HG02678 (cell line): ENCODE data around the gene SNRPA.

ENCODE experiments used
- ATAC-seq: cut with Tn5 transposase; IDR thresholded peaks from one replicate; pipeline ENCODE4 v1.9.1; 2021; ENCODE audit warnings: mild to moderate bottlenecking, moderate library complexity; ENCODE audit not compliant: unreplicated experiment

The SNRPA gene

GRCh38 chr19:40750874-40751537 lies at the start of gene SNRPA:
Gene SNRPA, plus strand, starts transcription at chr19:40751203. Its CDS starts 206 bp downstream, at chr19:40751409.
- peak; percentile 57 for ATAC-seq

- ATAC-seq, result no peak
Observed at GRCh38 chr19:40701758-40702157, 49.2 kb upstream of the SNRPA start.

DNA sequence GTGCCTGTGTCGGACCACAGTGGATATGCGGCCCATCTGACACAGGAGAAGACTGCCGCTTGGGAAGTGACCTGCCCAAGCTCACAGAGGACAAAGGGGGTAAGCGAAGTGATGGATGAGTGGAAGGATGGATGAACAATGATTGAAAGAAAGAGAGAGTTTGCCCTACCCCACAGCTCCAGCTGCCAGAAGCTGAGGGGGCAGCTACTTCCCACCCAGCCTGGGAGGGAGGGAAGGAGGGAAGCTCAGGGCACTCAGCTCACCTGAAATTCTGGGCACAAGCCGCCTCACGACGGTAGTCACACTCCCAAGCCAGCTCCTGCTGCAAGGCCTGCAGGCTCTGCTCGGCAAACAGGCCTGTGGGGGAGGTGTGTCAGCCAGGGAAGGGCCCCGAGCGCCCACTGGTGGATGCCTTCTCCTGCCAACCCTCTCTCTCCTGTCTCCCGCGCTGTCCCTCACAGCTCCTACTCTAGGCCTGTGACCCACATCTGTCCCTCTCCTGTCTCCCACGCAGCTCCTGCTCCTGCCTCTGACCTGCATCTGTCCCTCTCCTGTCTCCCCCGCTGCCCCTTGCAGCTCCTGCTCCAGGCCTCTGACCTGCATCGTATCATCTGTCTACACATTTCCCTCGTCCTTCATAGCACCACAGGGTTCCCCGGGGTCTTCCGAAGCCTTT lies 48.5 kb upstream of the SNRPA start:
- no peak for ATAC-seq

DNA sequence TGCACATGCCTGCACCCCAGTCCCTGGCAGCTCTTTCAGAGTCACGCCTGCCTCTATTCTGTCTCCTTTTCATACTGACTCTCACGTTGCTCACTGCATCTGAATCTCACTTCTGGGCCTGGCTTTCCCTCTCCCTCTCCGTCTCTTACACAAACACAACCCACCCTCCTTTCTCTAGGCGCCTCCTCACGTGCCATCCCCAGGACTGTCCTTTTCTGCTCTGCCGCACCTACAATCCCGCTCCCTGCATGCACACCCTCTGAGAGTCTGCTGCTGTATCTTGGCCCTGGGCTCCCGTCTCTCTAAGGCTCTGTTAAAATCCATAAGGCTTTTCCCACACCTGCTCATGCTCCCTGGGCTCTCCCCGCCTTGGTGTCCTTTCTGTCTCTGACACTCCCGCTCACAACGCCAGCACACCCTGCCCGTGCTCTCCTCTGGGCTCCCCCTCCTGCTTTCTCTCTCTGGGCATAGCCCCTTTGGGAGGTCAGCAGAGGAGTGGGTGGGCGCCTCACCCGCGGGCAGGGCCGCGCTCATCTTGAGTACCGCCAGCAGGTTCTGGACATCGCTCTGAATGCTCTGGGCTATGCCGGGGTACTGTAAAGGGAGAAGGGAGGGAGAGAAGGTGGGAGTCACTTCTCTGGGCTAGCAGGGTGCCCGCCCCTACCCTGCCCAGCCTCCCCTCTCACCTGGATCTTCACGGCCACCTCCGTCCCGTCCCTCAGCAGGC lies 47.8 kb upstream of the SNRPA start:
- ATAC-seq, result no peak

DNA sequence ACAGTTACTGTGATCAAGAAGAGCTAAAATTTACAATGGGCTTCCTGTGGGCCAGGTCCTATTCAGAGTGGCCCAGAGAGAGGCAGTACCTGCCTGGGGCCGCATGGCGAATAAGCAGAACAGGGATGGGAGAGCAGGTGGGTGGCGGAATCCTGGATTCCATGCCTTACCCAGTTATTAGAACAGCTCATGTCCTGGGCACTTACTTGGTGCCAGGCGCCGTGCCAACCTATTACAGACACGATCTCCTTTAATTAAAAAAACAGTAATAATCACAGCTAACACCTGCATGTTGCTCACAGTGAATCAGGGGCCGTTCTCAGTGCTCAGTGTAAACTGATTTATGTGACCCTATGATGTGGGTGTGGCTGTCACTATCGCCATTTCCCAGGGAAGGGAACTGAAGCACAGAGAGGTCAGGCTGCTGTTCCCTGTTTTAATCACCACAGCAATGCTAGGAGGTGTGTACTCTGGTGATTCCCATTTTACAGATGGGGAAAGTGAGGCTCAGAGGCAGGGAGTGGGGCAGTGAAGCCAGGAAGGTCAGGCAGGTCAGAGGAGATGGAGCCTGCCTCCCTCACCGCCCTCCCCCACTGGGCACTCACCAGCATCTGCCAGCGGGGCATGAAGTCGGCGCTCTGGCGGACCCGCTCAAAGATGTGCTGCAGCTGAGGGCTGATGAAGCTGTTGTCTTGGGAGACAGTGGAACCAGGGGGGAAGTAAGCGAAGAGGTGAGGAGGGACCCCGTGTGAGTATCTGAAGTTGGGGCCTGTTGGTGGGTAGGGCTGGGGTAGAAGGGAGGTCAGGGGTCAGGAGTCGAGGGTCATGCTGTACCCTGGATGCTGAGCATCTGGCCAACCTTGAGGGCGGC lies 46.3 kb upstream of the SNRPA start:
- no peak for ATAC-seq

DNA sequence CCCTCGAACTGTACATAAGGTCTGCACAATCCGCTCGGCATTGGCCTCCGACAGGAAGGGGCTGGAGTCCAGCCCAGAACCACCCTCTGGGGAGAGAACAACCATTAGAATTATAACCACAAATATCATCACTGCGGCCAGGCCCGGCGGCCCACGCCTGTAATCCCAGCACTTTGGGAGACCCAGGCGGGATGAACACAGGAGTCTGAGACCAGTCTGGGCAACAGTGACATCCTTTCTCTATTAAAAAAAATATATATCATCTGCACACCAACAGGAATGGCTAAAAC lies 45.7 kb upstream of the SNRPA start:
- ATAC-seq, result no peak

DNA sequence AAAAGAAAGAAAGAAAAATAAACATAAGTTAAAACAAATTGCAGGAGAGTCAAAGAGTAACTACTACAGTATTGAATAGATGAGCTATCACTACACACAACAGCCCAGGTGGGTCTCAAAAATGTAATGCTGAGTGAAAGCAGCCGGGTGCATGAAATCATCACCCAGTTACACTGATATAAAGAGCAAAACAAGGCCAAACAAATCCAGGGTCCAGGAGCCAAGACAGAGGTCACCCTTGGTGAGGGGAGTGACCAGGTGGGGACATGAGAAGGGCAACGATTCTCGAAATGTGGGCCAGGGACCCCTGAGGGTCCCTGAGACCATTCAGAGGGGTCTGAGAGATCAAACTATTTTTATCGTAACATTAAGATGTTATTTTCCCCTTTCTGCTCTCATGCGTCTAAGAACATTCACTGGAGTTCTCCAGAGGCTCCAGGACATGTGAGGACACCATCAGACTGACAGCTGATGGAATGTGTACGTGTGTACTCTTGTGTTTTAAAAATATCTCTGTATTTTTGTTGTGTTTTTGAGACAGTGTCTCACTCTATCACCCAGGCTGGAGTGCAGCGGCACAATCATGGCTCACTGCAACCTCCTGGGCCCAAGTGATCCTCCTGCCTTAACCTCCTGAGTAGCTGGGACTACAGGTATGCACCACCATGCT lies 44.9 kb upstream of the SNRPA start:
- ATAC-seq, result no peak

- no peak for ATAC-seq
Observed at GRCh38 chr19:40707615-40708014, 43.4 kb upstream of the SNRPA start.

GRCh38 chr19:40709817-40710216 lies 41.2 kb upstream of the SNRPA start:
- ATAC-seq, result no peak

- ATAC-seq, result no peak
Observed at GRCh38 chr19:40713939-40714338, 37.1 kb upstream of the SNRPA start.

- ATAC-seq, result peak; percentile 63
Observed at GRCh38 chr19:40714441-40715299, 36.3 kb upstream of the SNRPA start.

- ATAC-seq, result no peak
Observed at GRCh38 chr19:40716031-40716481, 34.9 kb upstream of the SNRPA start.

- peak; percentile 76 for ATAC-seq
Observed at GRCh38 chr19:40716482-40717324, 34.3 kb upstream of the SNRPA start, which contains the start of the genes COQ8B and ITPKC. Gene COQ8B, minus strand, starts transcription at chr19:40716886. Its CDS starts 2,254 bp downstream, at chr19:40714632. Gene ITPKC, plus strand, starts transcription at chr19:40717112. Its CDS starts 24 bp downstream, at chr19:40717136.

- ATAC-seq, result no peak
Observed at GRCh38 chr19:40717325-40717879, 33.6 kb upstream of the SNRPA start.

DNA sequence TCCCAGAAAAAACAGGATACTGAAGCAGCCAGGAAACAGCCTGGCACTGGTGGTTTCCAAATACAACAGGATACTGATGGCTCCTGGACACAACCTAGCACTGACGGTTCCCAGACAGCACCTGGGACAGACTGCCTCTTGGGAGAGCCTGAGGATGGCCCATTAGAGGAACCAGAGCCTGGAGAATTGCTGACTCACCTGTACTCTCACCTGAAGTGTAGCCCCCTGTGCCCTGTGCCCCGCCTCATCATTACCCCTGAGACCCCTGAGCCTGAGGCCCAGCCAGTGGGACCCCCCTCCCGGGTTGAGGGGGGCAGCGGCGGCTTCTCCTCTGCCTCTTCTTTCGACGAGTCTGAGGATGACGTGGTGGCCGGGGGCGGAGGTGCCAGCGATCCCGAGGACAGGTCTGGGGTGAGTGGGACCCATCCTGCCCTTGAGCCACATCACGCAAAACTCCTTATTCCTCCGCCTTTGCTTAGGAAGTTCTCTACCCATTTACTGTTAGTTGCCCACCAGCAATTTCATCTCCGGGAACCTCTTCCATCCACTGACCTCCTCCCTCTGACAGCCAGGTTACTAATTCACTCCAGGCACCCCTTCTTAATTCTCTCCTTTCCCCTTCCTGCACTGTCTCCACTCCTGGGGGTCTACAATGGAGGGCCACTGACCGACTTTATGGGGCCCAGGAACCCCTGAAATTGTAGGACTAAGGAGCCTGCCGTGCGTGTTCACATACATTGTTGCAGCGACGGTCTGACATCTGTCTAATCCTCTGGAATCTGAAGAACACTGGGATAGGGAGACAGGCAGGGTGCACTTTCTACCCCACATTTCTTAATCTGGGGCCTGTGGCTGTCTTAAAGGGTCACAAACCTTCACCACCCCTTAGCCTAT lies 32.9 kb upstream of the SNRPA start:
- ATAC-seq, result no peak

GRCh38 chr19:40718774-40719391 lies 32.1 kb upstream of the SNRPA start:
- no peak for ATAC-seq

- no peak for ATAC-seq
Observed at GRCh38 chr19:40719414-40719894, 31.5 kb upstream of the SNRPA start.
